A549 (cell line): Measurements from ENCODE around the gene NINJ1. TPM values are rescaled to one million over a fixed set of nuclear protein-coding genes. Genes with fewer than 3 reads are reported as not detected.
A peak's percentile ranks its signal among the peaks of the same experiment; 100 is the strongest.

Experiments used
- ATAC-seq, 2 experiments: fragments of 200-7000 bp in 1 of 2; fragments of >200 bp in 1 of 2; cut with Nextera tagmentation in 1 of 2; cut with Tn5 transposase in 1 of 2; 3 replicates each; pipeline versions ENCODE4 v1.8.0 to v1.9.1; 2018 to 2020; ENCODE audit warnings: mild to moderate bottlenecking in 1 of 2, moderate library complexity in 1 of 2
- CTCF ChIA-PET: fragments of 300-600 bp; sonication (Branson Sonifier 250); formaldehyde crosslinking; extraction: SDS; loops from one replicate; lab custom pipeline; 2021; ENCODE audit warnings: antibody characterized with exemption, inconsistent platforms; lab: Yijun Ruan, JAX
- POLR2A ChIA-PET: fragments of 350-600 bp; formaldehyde crosslinking; extraction: SDS; loops from one replicate; lab custom pipeline; 2021; ENCODE audit warnings: antibody characterized with exemption, inconsistent platforms; lab: Yijun Ruan, JAX
- DNase-seq, 2 experiments: peaks; one replicate each; pipeline versions ENCODE4 v3.0.0 to v3.0.0-alpha.2; 2011 to 2016; ENCODE audit warnings: low read depth in 1 of 2, low spot score in 1 of 2
- FAIRE-seq: peaks from 2 replicates; lab custom pipeline; 2011; peaks lifted over from hg19 to GRCh38; lab: Jason Lieb, UNC
- H3K27ac ChIP-seq, 2 experiments: fragments of >200 bp; sonication (Bioruptor Twin); formaldehyde crosslinking; 3 replicates each; pipeline ENCODE4 v1.5.1; 2016 to 2017
- H3K4me1 ChIP-seq: fragments of >200 bp; sonication (Bioruptor Twin); formaldehyde crosslinking; 3 replicates; pipeline ENCODE4 v1.6.1; 2016
- H3K4me2 ChIP-seq: fragments of >200 bp; sonication (Bioruptor Twin); formaldehyde crosslinking; 3 replicates; pipeline ENCODE4 v1.6.1; 2016
- H3K4me3 ChIP-seq: fragments of >200 bp; sonication (Bioruptor Twin); formaldehyde crosslinking; 3 replicates; pipeline ENCODE4 v1.5.1; 2016
- H3K9me3 ChIP-seq: fragments of >200 bp; sonication (Bioruptor Twin); formaldehyde crosslinking; 3 replicates; pipeline ENCODE4 v1.6.1; 2016
- EP300 ChIP-seq, 2 experiments: fragments of >200 bp; sonication (Bioruptor Twin); formaldehyde crosslinking; IDR thresholded peaks; 2 replicates in 1 of 2; 3 replicates in 1 of 2; pipeline ENCODE4 v1.6.1; 2016 to 2017
- HOXB13 ChIP-seq: fragments of 250-450 bp; sonication (Bioruptor Pico); IDR thresholded peaks from 2 replicates; pipeline ENCODE4 v1.5.0; 2020; ENCODE audit warnings: low read depth, mild to moderate bottlenecking, moderate library complexity
- JUNB ChIP-seq: fragments of >200 bp; sonication (Bioruptor Twin); formaldehyde crosslinking; IDR thresholded peaks from 2 replicates; pipeline ENCODE4 v1.6.1; 2016
- PHF8 ChIP-seq: fragments of 200-600 bp; sonication (generic); IDR thresholded peaks from 2 replicates; pipeline ENCODE4 v1.6.1; 2016; ENCODE audit warnings: low read depth, mild to moderate bottlenecking, antibody characterized with exemption, moderate library complexity, borderline replicate concordance
- POLR2A ChIP-seq: IDR thresholded peaks from 2 replicates; pipeline ENCODE4 v1.6.1; 2012; ENCODE audit warnings: mild to moderate bottlenecking, low read length
- POLR2AphosphoS2 ChIP-seq: conservative IDR thresholded peaks from 2 replicates; pipeline ENCODE4 v1.6.1; 2012; ENCODE audit warnings: low read length, improper control_type of control experiment, inconsistent platforms
- SMC3 ChIP-seq: fragments of >200 bp; sonication (Bioruptor Twin); formaldehyde crosslinking; IDR thresholded peaks from 3 replicates; pipeline ENCODE4 v1.6.1; 2018; ENCODE audit warnings: inconsistent platforms
- SREBF2 ChIP-seq: fragments of 450-650 bp; IDR thresholded peaks from 2 replicates; pipeline ENCODE4 v1.6.1; 2014; ENCODE audit warnings: mild to moderate bottlenecking, moderate library complexity
- TP53 ChIP-seq: fragments of 250-450 bp; sonication (Bioruptor Pico); IDR thresholded peaks from 2 replicates; pipeline ENCODE4 v1.5.0; 2021; ENCODE audit warnings: mild to moderate bottlenecking, moderate library complexity
- ZSCAN20 ChIP-seq: fragments of 250-450 bp; sonication (Bioruptor Pico); IDR thresholded peaks from 2 replicates; pipeline ENCODE4 v1.8.0; 2022; ENCODE audit warnings: mild to moderate bottlenecking, moderate library complexity
- WGBS: methylation state at CpG from one replicate; pipeline ENCODE4 v1.1.6; 2017; ENCODE audit errors: missing lambda C conversion rate; 5-methylcytosine and 5-hydroxymethylcytosine counted together
- polyA plus RNA-seq, 4 experiments: library from polyadenylated mRNA; depleted of rRNA in 3 of 4; stranded (reverse); fragments of >200 nt; fragmentation: RNase III in 1 of 4; extraction: RNeasy Plus Mini Kit Qiagen cat#74134 plus additional on column Dnase treatment in 1 of 4; gene quantifications; 2 replicates in 3 of 4; 3 replicates in 1 of 4; pipeline ENCODE4 v1.2.3, GENCODE V29; 2011 to 2017
- TF ChIP-seq, protein P1 (sequence below): fragments of 150-350 bp; IDR thresholded peaks from 2 replicates; pipeline ENCODE4 v1.6.1; 2014; ENCODE audit warnings: low read depth, mild to moderate bottlenecking, low read length
- TF ChIP-seq, protein P2 (sequence below): fragments of 450-650 bp; IDR thresholded peaks from 2 replicates; pipeline ENCODE4 v1.6.1; 2014; ENCODE audit warnings: antibody characterized with exemption

Gene NINJ1
- polyA plus RNA-seq, 2 of the 4 experiments (the other 2 are of a cell fraction): 27.0 to 60.4 TPM

DNA sequence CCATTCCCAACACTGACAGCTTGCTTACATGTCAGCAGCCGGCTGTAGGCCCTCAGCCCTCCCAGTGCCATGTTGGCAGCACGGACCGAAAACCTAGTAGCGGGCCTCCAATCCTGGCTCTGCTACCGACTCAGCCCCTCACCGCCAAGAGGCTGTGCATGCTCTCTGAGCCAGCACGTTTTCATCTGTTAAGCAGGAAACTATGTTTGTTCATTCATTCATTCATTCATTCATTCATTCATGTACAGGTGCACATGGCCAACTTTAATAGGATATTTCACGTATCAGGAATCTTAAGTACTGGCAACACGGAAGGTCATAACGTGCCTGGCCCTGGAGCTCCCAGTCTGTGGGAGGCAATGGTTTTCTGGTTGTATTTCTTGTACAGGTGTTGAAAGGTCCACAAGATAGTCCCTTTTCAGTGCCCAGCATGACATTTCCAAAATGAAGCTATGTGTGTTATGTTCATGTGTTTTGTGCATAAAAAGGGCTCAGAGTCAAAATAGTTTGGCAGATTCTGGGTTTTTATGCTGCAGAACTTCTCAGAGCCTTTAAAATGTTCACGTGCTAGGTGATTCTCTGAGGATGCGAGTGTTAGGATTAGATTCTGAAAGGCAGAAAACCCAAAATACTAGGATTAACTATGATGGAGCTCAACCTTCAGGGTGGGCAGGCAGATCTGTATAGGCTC is 57.8 kb downstream of the NINJ1 start:
- H3K4me1 ChIP-seq: 0 out of 3 replicates have a peak, but pooled peaks cover 12% of the 10 kb centered on the region
- TF ChIP-seq HOXB13 (no peak), EP300 (IDR thresholded peaks at IDR 0.05) (no peak), SREBF2 (no peak), PHF8 (no peak), JUNB (no peak), ZSCAN20 (CRISPR knock-in tag) (no peak), TP53 (CRISPR knock-in tag) (no peak), POLR2AphosphoS2 (no peak), SMC3 (no peak)
- TF ChIP-seq, protein P1, sequence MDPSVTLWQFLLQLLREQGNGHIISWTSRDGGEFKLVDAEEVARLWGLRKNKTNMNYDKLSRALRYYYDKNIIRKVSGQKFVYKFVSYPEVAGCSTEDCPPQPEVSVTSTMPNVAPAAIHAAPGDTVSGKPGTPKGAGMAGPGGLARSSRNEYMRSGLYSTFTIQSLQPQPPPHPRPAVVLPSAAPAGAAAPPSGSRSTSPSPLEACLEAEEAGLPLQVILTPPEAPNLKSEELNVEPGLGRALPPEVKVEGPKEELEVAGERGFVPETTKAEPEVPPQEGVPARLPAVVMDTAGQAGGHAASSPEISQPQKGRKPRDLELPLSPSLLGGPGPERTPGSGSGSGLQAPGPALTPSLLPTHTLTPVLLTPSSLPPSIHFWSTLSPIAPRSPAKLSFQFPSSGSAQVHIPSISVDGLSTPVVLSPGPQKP: no peak
- 89% methylated on average over 12 of the region's 12 CpGs for WGBS
- H3K9me3 ChIP-seq: no peaks in the 10 kb centered on the region
- ChIA-PET POLR2A (no interaction called here), CTCF (interaction anchor here (1.4 to 1.6 kb wide), 2 partner anchors 34 to 72 kb away, joined by 4 to 7 read pairs; no protein-coding TSS in a partner anchor)
- H3K4me3 ChIP-seq: no peak overlapping the region
- FAIRE-seq (no peak), DNase-seq (no peak), ATAC-seq (no peak)
- no peak overlapping the region for H3K4me2 ChIP-seq
- H3K27ac ChIP-seq: no peak overlapping the region

DNA sequence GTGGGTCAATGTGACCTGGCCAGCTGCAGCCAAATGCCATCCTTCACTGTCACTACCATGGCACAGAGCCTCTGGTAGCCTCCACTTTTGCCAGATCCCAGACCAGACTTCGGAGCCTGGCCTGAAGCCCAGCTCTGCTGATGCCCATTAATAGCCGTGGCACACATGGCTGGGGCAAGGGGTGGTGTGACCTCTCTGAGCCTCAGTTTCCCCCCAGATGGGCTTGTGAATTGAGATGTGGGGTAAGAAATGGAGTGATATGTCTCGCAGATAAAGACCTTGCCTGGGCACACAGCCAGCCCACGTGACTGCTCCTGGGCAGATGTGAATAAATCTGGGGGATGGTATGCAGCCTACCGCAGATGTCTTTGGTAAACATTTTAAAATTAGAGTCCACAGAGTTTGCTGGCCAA is 61.7 kb downstream of the NINJ1 start:
- Histone ChIP-seq H3K4me1 (0 out of 3 replicates have a peak, but pooled peaks cover 12% of the 10 kb centered on the region), H3K4me3 (no peak overlapping the region)
- POLR2A ChIA-PET: no interaction called here
- ATAC-seq: peak in 1 of 2 experiments; percentile 30; a peak in 3 of 6 replicates
- TF ChIP-seq POLR2A (no peak), ZSCAN20 (CRISPR knock-in tag) (no peak)
- TF ChIP-seq, protein P2, sequence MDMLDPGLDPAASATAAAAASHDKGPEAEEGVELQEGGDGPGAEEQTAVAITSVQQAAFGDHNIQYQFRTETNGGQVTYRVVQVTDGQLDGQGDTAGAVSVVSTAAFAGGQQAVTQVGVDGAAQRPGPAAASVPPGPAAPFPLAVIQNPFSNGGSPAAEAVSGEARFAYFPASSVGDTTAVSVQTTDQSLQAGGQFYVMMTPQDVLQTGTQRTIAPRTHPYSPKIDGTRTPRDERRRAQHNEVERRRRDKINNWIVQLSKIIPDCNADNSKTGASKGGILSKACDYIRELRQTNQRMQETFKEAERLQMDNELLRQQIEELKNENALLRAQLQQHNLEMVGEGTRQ: 0 out of 2 replicates have a peak, but pooled peaks have one; percentile 6
- TF ChIP-seq, all 56 proteins: peak for 1
- H3K4me2 ChIP-seq: no peak overlapping the region
- FAIRE-seq: no peak
- H3K27ac ChIP-seq: no peak overlapping the region
- no peaks in the 10 kb centered on the region for H3K9me3 ChIP-seq
- 46% methylated on average over 4 of the region's 5 CpGs for WGBS
- CTCF ChIA-PET: interaction anchor here (1.0 kb wide), 1 partner anchor 69 kb away, joined by 3 read pairs; no protein-coding TSS in a partner anchor
- no peak for DNase-seq

Other genes starting within 250 kb of the NINJ1 start
- gene FGD3, start 186.7 kb downstream of the NINJ1 start, polyA plus RNA-seq (2011; rRNA removed): 0.23 and 0.26 TPM in 2 replicates
- 0.18 to 0.26 TPM (median 0.24 TPM) in 3 replicates for gene FGD3, start 186.7 kb downstream of the NINJ1 start, polyA plus RNA-seq (2017; fragmentation: RNase III; extraction: RNeasy Plus Mini Kit Qiagen cat#74134 plus additional on column Dnase treatment)
- 0.27 and 0.66 TPM in 2 replicates for gene SUSD3, start 75.5 kb downstream of the NINJ1 start, polyA plus RNA-seq (2011; rRNA removed)
- gene SUSD3, start 75.5 kb downstream of the NINJ1 start, polyA plus RNA-seq (2017; fragmentation: RNase III; extraction: RNeasy Plus Mini Kit Qiagen cat#74134 plus additional on column Dnase treatment): 0.34 to 0.46 TPM (median 0.42 TPM) in 3 replicates
- gene CARD19, start 38.0 kb downstream of the NINJ1 start, polyA plus RNA-seq (2011; rRNA removed): 27.6 and 36.0 TPM in 2 replicates
- 30.3 to 34.5 TPM (median 33.2 TPM) in 3 replicates for gene CARD19, start 38.0 kb downstream of the NINJ1 start, polyA plus RNA-seq (2017; fragmentation: RNase III; extraction: RNeasy Plus Mini Kit Qiagen cat#74134 plus additional on column Dnase treatment)
- 2.1 and 2.6 TPM in 2 replicates for gene WNK2, start 49.9 kb upstream of the NINJ1 start, polyA plus RNA-seq (2011; rRNA removed)
- gene WNK2, start 49.9 kb upstream of the NINJ1 start, polyA plus RNA-seq (2017; fragmentation: RNase III; extraction: RNeasy Plus Mini Kit Qiagen cat#74134 plus additional on column Dnase treatment): 6.7 to 7.1 TPM (median 7.1 TPM) in 3 replicates